ENCODE results near the gene TMEM108. TPM values are rescaled to one million over a fixed set of nuclear protein-coding genes. Genes with fewer than 3 reads are reported as not detected.

TMEM108 gene
- total RNA-seq, 1 donor from 2014 or later = 1.3 TPM

- intact Hi-C loops (cut with DNase I) = no loop called here
- no peak for DNase-seq (ENCODE audit: low spot score)
These were observed 74.5 kb downstream of the TMEM108 start for GRCh38 chr3:133112666-133113065.

- no peak for DNase-seq (ENCODE audit: low spot score)
- intact Hi-C loops (cut with DNase I) = no loop called here
These were observed 75.3 kb downstream of the TMEM108 start for GRCh38 chr3:133113526-133113925.

- intact Hi-C loops (cut with DNase I) = no loop called here
- DNase-seq (ENCODE audit: low spot score) = no peak
These were observed 75.9 kb downstream of the TMEM108 start for GRCh38 chr3:133113927-133114597.

GRCh38 chr3:133115176-133115575 lies 77.0 kb downstream of the TMEM108 start:
- DNase-seq (ENCODE audit: low spot score) = no peak
- intact Hi-C loops (cut with DNase I) = no loop called here

- no peak for DNase-seq (ENCODE audit: low spot score)
- intact Hi-C loops (cut with DNase I) = no loop called here
These were observed 79.2 kb downstream of the TMEM108 start for GRCh38 chr3:133117342-133117741.

- intact Hi-C loops (cut with DNase I) = no loop called here
- DNase-seq (ENCODE audit: low spot score) = no peak
These were observed 81.0 kb downstream of the TMEM108 start for GRCh38 chr3:133119176-133119575.

GRCh38 chr3:133121450-133121849 lies 83.3 kb downstream of the TMEM108 start:
- DNase-seq (ENCODE audit: low spot score) = no peak
- intact Hi-C loops (cut with DNase I) = no loop called here

GRCh38 chr3:133123636-133124035 lies 85.4 kb downstream of the TMEM108 start:
- DNase-seq (ENCODE audit: low spot score) = no peak
- intact Hi-C loops (cut with DNase I) = no loop called here

GRCh38 chr3:133124511-133124910 lies 86.3 kb downstream of the TMEM108 start:
- DNase-seq (ENCODE audit: low spot score) = no peak
- intact Hi-C loops (cut with DNase I) = no loop called here

GRCh38 chr3:133125171-133125570 lies 87.0 kb downstream of the TMEM108 start:
- DNase-seq (ENCODE audit: low spot score) = no peak

GRCh38 chr3:133125802-133126201 lies 87.6 kb downstream of the TMEM108 start:
- intact Hi-C loops (cut with DNase I) = no loop called here
- DNase-seq (ENCODE audit: low spot score) = no peak

More at GRCh38 chr3:133125171-133125570, 87.0 kb downstream of the TMEM108 start:
- intact Hi-C loops (cut with DNase I) = no loop called here

- intact Hi-C loops (cut with DNase I) = no loop called here
- no peak for DNase-seq (ENCODE audit: low spot score)
These were observed 89.2 kb downstream of the TMEM108 start for GRCh38 chr3:133127381-133127780.

GRCh38 chr3:133130168-133130567 lies 92.0 kb downstream of the TMEM108 start:
- no peak for DNase-seq (ENCODE audit: low spot score)
- intact Hi-C loops (cut with DNase I) = no loop called here

- DNase-seq (ENCODE audit: low spot score) = no peak
- intact Hi-C loops (cut with DNase I) = no loop called here
These were observed 97.1 kb downstream of the TMEM108 start for GRCh38 chr3:133135306-133135705.

GRCh38 chr3:133136114-133137041 lies 98.2 kb downstream of the TMEM108 start:
- intact Hi-C loops (cut with DNase I) = no loop called here
- no peak for DNase-seq (ENCODE audit: low spot score)

- intact Hi-C loops (cut with DNase I) = no loop called here
- no peak for DNase-seq (ENCODE audit: low spot score)
These were observed 99.1 kb downstream of the TMEM108 start for GRCh38 chr3:133137042-133137996.

- intact Hi-C loops (cut with DNase I) = no loop called here
- no peak for DNase-seq (ENCODE audit: low spot score)
These were observed 99.8 kb downstream of the TMEM108 start for GRCh38 chr3:133138017-133138416.

- intact Hi-C loops (cut with DNase I) = no loop called here
These were observed 113.9 kb downstream of the TMEM108 start for GRCh38 chr3:133152056-133152455.

GRCh38 chr3:133152681-133153220 lies 114.6 kb downstream of the TMEM108 start:
- intact Hi-C loops (cut with DNase I) = no loop called here
- DNase-seq (ENCODE audit: low spot score) = no peak

More at GRCh38 chr3:133152056-133152455, 113.9 kb downstream of the TMEM108 start:
- no peak for DNase-seq (ENCODE audit: low spot score)
